WERI-Rb-1 (cell line): Measurements from ENCODE around the gene SLC12A5.
"Not testable (repeated sequence)": the region's sequence is repeated elsewhere in the genome, so short reads cannot be mapped to it uniquely, and the experiment has no call there.

Experiments used
- DNase-seq: peaks from one replicate; pipeline ENCODE4 v3.0.0-alpha.2; 2020
- H3K27ac ChIP-seq: fragments of 250-450 bp; sonication (Bioruptor Pico); 2 replicates; pipeline ENCODE4 v1.5.1; 2020; ENCODE audit warnings: mild to moderate bottlenecking, moderate library complexity
- H3K27me3 ChIP-seq: fragments of 250-450 bp; sonication (Bioruptor Pico); 2 replicates; pipeline ENCODE4 v1.5.1; 2021; ENCODE audit warnings: mild to moderate bottlenecking, low read depth, moderate library complexity; ENCODE audit not compliant: insufficient read depth, severe bottlenecking
- H3K36me3 ChIP-seq: fragments of 250-450 bp; sonication (Bioruptor Pico); 2 replicates; pipeline ENCODE4 v1.5.1; 2020; ENCODE audit warnings: mild to moderate bottlenecking, moderate library complexity
- H3K4me3 ChIP-seq: 2 replicates; pipeline ENCODE4 v1.5.1; 2011; ENCODE audit warnings: low read depth, mild to moderate bottlenecking, control low read depth, low read length
- H3K9me3 ChIP-seq: fragments of 250-450 bp; sonication (Bioruptor Pico); 2 replicates; pipeline ENCODE4 v1.5.1; 2021; ENCODE audit warnings: mild to moderate bottlenecking, moderate library complexity; ENCODE audit not compliant: severe bottlenecking
- TF ChIP-seq, protein P1 (sequence below): IDR thresholded peaks from 2 replicates; pipeline ENCODE4 v1.5.1; 2011; ENCODE audit warnings: low read depth, mild to moderate bottlenecking, control low read depth, inconsistent platforms, low read length

Gene SLC12A5

GRCh38 chr20:46028772-46029371 is at the start of gene SLC12A5:
SLC12A5 (plus strand) TSS chr20:46029215; CDS start chr20:46029345, 130 bp downstream.
- no peaks in the 10 kb centered on the region for H3K9me3 ChIP-seq
- peak within 1 kb of the TSS; percentile 45 for H3K4me3 ChIP-seq
- H3K27me3 ChIP-seq, result peaks cover 32% of the 10 kb centered on the region

DNA sequence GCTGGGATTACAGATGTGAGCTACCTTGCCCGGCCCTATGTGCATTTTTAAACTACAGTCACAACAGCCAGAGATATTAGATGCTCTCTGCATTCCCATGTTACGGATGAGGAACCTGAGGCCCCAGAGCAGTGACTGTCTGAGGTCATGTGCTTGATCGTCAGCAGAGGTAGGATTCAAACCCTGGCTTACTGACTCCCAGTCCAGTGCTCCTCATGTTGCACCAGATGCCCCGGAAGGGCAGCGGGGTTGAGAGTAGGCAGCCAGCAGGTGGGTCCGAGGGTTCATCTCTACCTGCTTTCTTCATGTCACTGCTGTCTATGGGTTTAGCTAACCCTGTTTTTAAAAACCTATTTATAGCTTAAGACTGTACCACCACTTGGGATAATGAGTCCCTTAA is 47.8 kb upstream of the SLC12A5 start:
- H3K27ac ChIP-seq, result no peak overlapping the region
- DNase-seq, result no peak
- TF ChIP-seq, protein P1, sequence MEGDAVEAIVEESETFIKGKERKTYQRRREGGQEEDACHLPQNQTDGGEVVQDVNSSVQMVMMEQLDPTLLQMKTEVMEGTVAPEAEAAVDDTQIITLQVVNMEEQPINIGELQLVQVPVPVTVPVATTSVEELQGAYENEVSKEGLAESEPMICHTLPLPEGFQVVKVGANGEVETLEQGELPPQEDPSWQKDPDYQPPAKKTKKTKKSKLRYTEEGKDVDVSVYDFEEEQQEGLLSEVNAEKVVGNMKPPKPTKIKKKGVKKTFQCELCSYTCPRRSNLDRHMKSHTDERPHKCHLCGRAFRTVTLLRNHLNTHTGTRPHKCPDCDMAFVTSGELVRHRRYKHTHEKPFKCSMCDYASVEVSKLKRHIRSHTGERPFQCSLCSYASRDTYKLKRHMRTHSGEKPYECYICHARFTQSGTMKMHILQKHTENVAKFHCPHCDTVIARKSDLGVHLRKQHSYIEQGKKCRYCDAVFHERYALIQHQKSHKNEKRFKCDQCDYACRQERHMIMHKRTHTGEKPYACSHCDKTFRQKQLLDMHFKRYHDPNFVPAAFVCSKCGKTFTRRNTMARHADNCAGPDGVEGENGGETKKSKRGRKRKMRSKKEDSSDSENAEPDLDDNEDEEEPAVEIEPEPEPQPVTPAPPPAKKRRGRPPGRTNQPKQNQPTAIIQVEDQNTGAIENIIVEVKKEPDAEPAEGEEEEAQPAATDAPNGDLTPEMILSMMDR, result no peak

More at GRCh38 chr20:46028772-46029371, at the start of gene SLC12A5:
- DNase-seq, result peak; percentile 42
- H3K27ac ChIP-seq, result no peak within 1 kb of the TSS
- no peaks in the 10 kb centered on the region for H3K36me3 ChIP-seq
- TF ChIP-seq, protein P1, result no peak

DNA sequence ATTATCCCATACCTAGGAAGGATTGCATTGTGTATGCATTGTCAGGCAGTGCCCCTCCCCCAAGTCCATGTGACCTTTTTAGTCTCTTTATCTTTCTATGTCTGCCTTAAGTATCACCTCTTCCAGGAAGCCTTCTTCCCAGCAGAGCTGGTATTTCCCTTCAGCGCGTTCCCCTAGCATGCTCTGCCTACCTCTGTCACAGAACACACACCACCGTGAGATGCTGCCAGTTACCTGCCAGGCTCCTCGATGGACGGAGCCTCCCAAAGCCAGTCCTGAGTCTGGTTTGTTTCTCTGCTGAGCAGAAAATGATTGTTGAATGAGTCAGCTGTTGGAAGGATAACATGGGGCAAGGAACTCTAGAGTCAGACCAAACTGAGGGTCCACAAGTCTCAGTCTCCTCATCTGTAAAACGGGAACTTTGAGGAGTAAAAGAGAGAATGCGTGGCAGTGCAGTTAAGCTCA is 45.7 kb upstream of the SLC12A5 start:
- Histone ChIP-seq H3K4me3 (no peak overlapping the region), H3K27me3 (no peaks in the 10 kb centered on the region), H3K27ac (no peak overlapping the region), H3K9me3 (no peaks in the 10 kb centered on the region), H3K36me3 (no peaks in the 10 kb centered on the region)
- no peak for DNase-seq
- TF ChIP-seq, protein P1, result no peak

More for the DNA sequence above, 47.8 kb upstream of the SLC12A5 start:
- Histone ChIP-seq H3K9me3 (no peaks in the 10 kb centered on the region), H3K27me3 (no peaks in the 10 kb centered on the region), H3K36me3 (no peaks in the 10 kb centered on the region), H3K4me3 (no peak overlapping the region)

GRCh38 chr20:45985573-45985972 is 43.4 kb upstream of the SLC12A5 start:
- no peaks in the 10 kb centered on the region for H3K36me3 ChIP-seq
- TF ChIP-seq, protein P1, result peak; percentile 33; the same call in 1 of the 2 replicates
- H3K9me3 ChIP-seq, result no peaks in the 10 kb centered on the region
- H3K27ac ChIP-seq, result no peak overlapping the region
- peak; percentile 54 for DNase-seq
- H3K27me3 ChIP-seq, result no peaks in the 10 kb centered on the region
- H3K4me3 ChIP-seq, result no peak overlapping the region

GRCh38 chr20:45987108-45987780 is 41.8 kb upstream of the SLC12A5 start:
- Histone ChIP-seq H3K27ac (no peak overlapping the region), H3K4me3 (no peak overlapping the region), H3K27me3 (no peaks in the 10 kb centered on the region), H3K9me3 (no peaks in the 10 kb centered on the region), H3K36me3 (no peaks in the 10 kb centered on the region)
- TF ChIP-seq, protein P1, result peak; percentile 95
- DNase-seq, result peak; percentile 88

GRCh38 chr20:45988830-45989229 is 40.2 kb upstream of the SLC12A5 start:
- not testable (repeated sequence) for DNase-seq, H3K4me3 ChIP-seq, H3K27me3 ChIP-seq, H3K27ac ChIP-seq, H3K36me3 ChIP-seq, H3K9me3 ChIP-seq
